ENCODE data around the gene SPPL2C. TPM values are rescaled to one million over a fixed set of nuclear protein-coding genes. Genes with fewer than 3 reads are reported as not detected.

SPPL2C gene
- polyA plus RNA-seq, 2 donors, result not detected

- peaks cover 0 to under 1% of the 10 kb centered on the region in 2 donors for H3K9me3 ChIP-seq (ENCODE audit: control insufficient read depth in 2 of 2, insufficient read depth in 1 of 2, low read depth in 1 of 2, low read length in 1 of 2)
- no peak overlapping the region for H3K27ac ChIP-seq (ENCODE audit: low read depth in 2 of 2, low read length in 1 of 2)
- H3K27me3 ChIP-seq (ENCODE audit: control insufficient read depth in 1 of 2, insufficient read depth in 2 of 2, low read length in 2 of 2), result no peaks in the 10 kb centered on the region
- no peaks in the 10 kb centered on the region for H3K36me3 ChIP-seq (ENCODE audit: control insufficient read depth in 2 of 2, insufficient read depth in 2 of 2, low read length in 1 of 2)
- WGBS, 2 donors, result 33 to 34% methylated on average over 4 of the region's 4 CpGs
- no peak overlapping the region for H3K4me3 ChIP-seq (ENCODE audit: low read depth in 1 of 2, low read length in 2 of 2)
- peaks cover 0 to 1% of the 10 kb centered on the region in 2 donors for H3K4me1 ChIP-seq (ENCODE audit: control insufficient read depth in 2 of 2, insufficient read depth in 2 of 2, low read length in 1 of 2)
Measured at GRCh38 chr17:45889579-45889978, 44.9 kb downstream of the SPPL2C start.

GRCh38 chr17:45893725-45894021, 49.0 kb downstream of the SPPL2C start:
- WGBS, 2 donors, result 45 to 46% methylated on average over 7 of the region's 7 CpGs
- Histone ChIP-seq H3K9me3 (ENCODE audit: control insufficient read depth in 2 of 2, insufficient read depth in 1 of 2, low read depth in 1 of 2, low read length in 1 of 2) (no peaks in the 10 kb centered on the region), H3K27ac (ENCODE audit: low read depth in 2 of 2, low read length in 1 of 2) (no peak overlapping the region), H3K4me1 (ENCODE audit: control insufficient read depth in 2 of 2, insufficient read depth in 2 of 2, low read length in 1 of 2) (peaks cover 9 to 20% of the 10 kb centered on the region in 2 donors), H3K36me3 (ENCODE audit: control insufficient read depth in 2 of 2, insufficient read depth in 2 of 2, low read length in 1 of 2) (no peaks in the 10 kb centered on the region), H3K4me3 (ENCODE audit: low read depth in 1 of 2, low read length in 2 of 2) (peak overlapping the region; percentile 76 to 79), H3K27me3 (ENCODE audit: control insufficient read depth in 1 of 2, insufficient read depth in 2 of 2, low read length in 2 of 2) (peaks cover 0 to 5% of the 10 kb centered on the region in 2 donors)

GRCh38 chr17:45894022-45894784, 49.5 kb downstream of the SPPL2C start, which contains the start of gene MAPT:
TSS of gene MAPT (plus strand) at chr17:45894554. CDS start at chr17:45962338, 67,784 bp downstream.
- peaks cover 9 to 20% of the 10 kb centered on the region in 2 donors for H3K4me1 ChIP-seq (ENCODE audit: control insufficient read depth in 2 of 2, insufficient read depth in 2 of 2, low read length in 1 of 2)
- 2 to 3% methylated on average over 53 to 97 of the region's 97 CpGs for WGBS, 2 donors
- peaks cover 0 to 5% of the 10 kb centered on the region in 2 donors for H3K27me3 ChIP-seq (ENCODE audit: control insufficient read depth in 1 of 2, insufficient read depth in 2 of 2, low read length in 2 of 2)
- H3K27ac ChIP-seq (ENCODE audit: low read depth in 2 of 2, low read length in 1 of 2), result peak within 1 kb of the TSS in 1 of 2 donors; percentile 23
- H3K36me3 ChIP-seq (ENCODE audit: control insufficient read depth in 2 of 2, insufficient read depth in 2 of 2, low read length in 1 of 2), result no peaks in the 10 kb centered on the region
- no peaks in the 10 kb centered on the region for H3K9me3 ChIP-seq (ENCODE audit: control insufficient read depth in 2 of 2, insufficient read depth in 1 of 2, low read depth in 1 of 2, low read length in 1 of 2)
- H3K4me3 ChIP-seq (ENCODE audit: low read depth in 1 of 2, low read length in 2 of 2), result peak within 1 kb of the TSS; percentile 76 to 79

GRCh38 chr17:45895304-45895968, 50.8 kb downstream of the SPPL2C start:
- H3K4me1 ChIP-seq (ENCODE audit: control insufficient read depth in 2 of 2, insufficient read depth in 2 of 2, low read length in 1 of 2), result peaks cover 9 to 20% of the 10 kb centered on the region in 2 donors
- H3K36me3 ChIP-seq (ENCODE audit: control insufficient read depth in 2 of 2, insufficient read depth in 2 of 2, low read length in 1 of 2), result no peaks in the 10 kb centered on the region
- WGBS, 2 donors, result 0 to 1% methylated on average over 60 to 63 of the region's 63 CpGs
- no peaks in the 10 kb centered on the region for H3K9me3 ChIP-seq (ENCODE audit: control insufficient read depth in 2 of 2, insufficient read depth in 1 of 2, low read depth in 1 of 2, low read length in 1 of 2)
- H3K4me3 ChIP-seq (ENCODE audit: low read depth in 1 of 2, low read length in 2 of 2), result peak overlapping the region; percentile 76 to 79
- peaks cover 0 to 5% of the 10 kb centered on the region in 2 donors for H3K27me3 ChIP-seq (ENCODE audit: control insufficient read depth in 1 of 2, insufficient read depth in 2 of 2, low read length in 2 of 2)
- no peak overlapping the region for H3K27ac ChIP-seq (ENCODE audit: low read depth in 2 of 2, low read length in 1 of 2)

GRCh38 chr17:45895969-45896785, 51.5 kb downstream of the SPPL2C start:
- WGBS, 2 donors, result 6 to 7% methylated on average over 55 of the region's 55 CpGs
- Histone ChIP-seq H3K27me3 (ENCODE audit: control insufficient read depth in 1 of 2, insufficient read depth in 2 of 2, low read length in 2 of 2) (peaks cover 0 to 5% of the 10 kb centered on the region in 2 donors), H3K4me3 (ENCODE audit: low read depth in 1 of 2, low read length in 2 of 2) (peak overlapping the region; percentile 76 to 79), H3K27ac (ENCODE audit: low read depth in 2 of 2, low read length in 1 of 2) (no peak overlapping the region), H3K9me3 (ENCODE audit: control insufficient read depth in 2 of 2, insufficient read depth in 1 of 2, low read depth in 1 of 2, low read length in 1 of 2) (no peaks in the 10 kb centered on the region), H3K4me1 (ENCODE audit: control insufficient read depth in 2 of 2, insufficient read depth in 2 of 2, low read length in 1 of 2) (peaks cover 9 to 20% of the 10 kb centered on the region in 2 donors), H3K36me3 (ENCODE audit: control insufficient read depth in 2 of 2, insufficient read depth in 2 of 2, low read length in 1 of 2) (no peaks in the 10 kb centered on the region)

Other genes starting within 250 kb of the SPPL2C start
- gene CRHR1, start 60.6 kb upstream of the SPPL2C start, polyA plus RNA-seq, result under 1 TPM; 0.15 to 0.31 TPM
- 1 to 10 TPM; 4.5 to 4.7 TPM for gene MAPT, start 49.7 kb downstream of the SPPL2C start, polyA plus RNA-seq
- gene STH, start 154.4 kb downstream of the SPPL2C start, polyA plus RNA-seq, result not detected

Measured in esophagus (tissue), 2 donors.